ENCODE measurements around the gene RGS19. TPM values are rescaled to one million over a fixed set of nuclear protein-coding genes. Genes with fewer than 3 reads are reported as not detected.

RGS19 gene
- total RNA-seq, 1 experiment from 2014 or later = 17.2 TPM

GRCh38 chr20:64077094-64077493 lies 2.2 kb downstream of the RGS19 start:
- peaks cover 24% of the 10 kb centered on the region for H3K4me1 Mint-ChIP-seq (ENCODE audit: low read depth, unreplicated experiment)

GRCh38 chr20:64076061-64076997 lies 3.0 kb downstream of the RGS19 start:
- H3K4me3 Mint-ChIP-seq (ENCODE audit: low read depth, unreplicated experiment) = no peak overlapping the region
- no TSS peak for BruUV-seq (replicated peaks)
- intact Hi-C loops (cut with micrococcal nuclease; ENCODE audit: unreplicated experiment) = no loop called here
- no peak overlapping the region for H3K27ac Mint-ChIP-seq (ENCODE audit: unreplicated experiment)
- DNase-seq = no peak
- H3K36me3 Mint-ChIP-seq (ENCODE audit: insufficient read depth, unreplicated experiment) = peaks cover 41% of the 10 kb centered on the region
- TF ChIP-seq CTCF (IDR thresholded peaks at IDR 0.05; ENCODE audit: unreplicated experiment) = no peak
- peaks cover 16% of the 10 kb centered on the region for H3K4me1 Mint-ChIP-seq (ENCODE audit: low read depth, unreplicated experiment)
- peaks cover 13% of the 10 kb centered on the region for H3K27me3 Mint-ChIP-seq (ENCODE audit: unreplicated experiment)
- CTCF ChIA-PET = interaction anchor here (0.8 kb wide), 1 partner anchor 10 kb away, joined by 3 read pairs; no protein-coding TSS in a partner anchor
- no peaks in the 10 kb centered on the region for H3K9me3 Mint-ChIP-seq (ENCODE audit: low read depth, unreplicated experiment)

More at GRCh38 chr20:64077094-64077493, 2.2 kb downstream of the RGS19 start:
- Mint-ChIP-seq H3K36me3 (ENCODE audit: insufficient read depth, unreplicated experiment) (peaks cover 39% of the 10 kb centered on the region), H3K27ac (ENCODE audit: unreplicated experiment) (no peak overlapping the region), H3K4me3 (ENCODE audit: low read depth, unreplicated experiment) (no peak overlapping the region), H3K27me3 (ENCODE audit: unreplicated experiment) (peaks cover 21% of the 10 kb centered on the region), H3K9me3 (ENCODE audit: low read depth, unreplicated experiment) (no peaks in the 10 kb centered on the region)
- no TSS peak for BruUV-seq (replicated peaks)
- CTCF ChIA-PET = no interaction called here
- no peak for TF ChIP-seq CTCF (IDR thresholded peaks at IDR 0.05; ENCODE audit: unreplicated experiment)
- no peak for DNase-seq
- intact Hi-C loops (cut with micrococcal nuclease; ENCODE audit: unreplicated experiment) = no loop called here

- Mint-ChIP-seq H3K4me3 (ENCODE audit: low read depth, unreplicated experiment) (no peak overlapping the region), H3K9me3 (ENCODE audit: low read depth, unreplicated experiment) (no peaks in the 10 kb centered on the region), H3K4me1 (ENCODE audit: low read depth, unreplicated experiment) (peaks cover 16% of the 10 kb centered on the region), H3K27ac (ENCODE audit: unreplicated experiment) (no peak overlapping the region), H3K27me3 (ENCODE audit: unreplicated experiment) (peaks cover 5% of the 10 kb centered on the region), H3K36me3 (ENCODE audit: insufficient read depth, unreplicated experiment) (peaks cover 33% of the 10 kb centered on the region)
- CTCF ChIA-PET = interaction anchor here (0.8 kb wide), 1 partner anchor 10 kb away, joined by 3 read pairs; no protein-coding TSS in a partner anchor
- intact Hi-C loops (cut with micrococcal nuclease; ENCODE audit: unreplicated experiment) = no loop called here
- no TSS peak for BruUV-seq (replicated peaks)
- no peak for TF ChIP-seq CTCF (IDR thresholded peaks at IDR 0.05; ENCODE audit: unreplicated experiment)
- no peak for DNase-seq
Observed at GRCh38 chr20:64075556-64075955, 3.8 kb downstream of the RGS19 start.

GRCh38 chr20:64074963-64075362 lies 4.4 kb downstream of the RGS19 start:
- no peak overlapping the region for H3K27ac Mint-ChIP-seq (ENCODE audit: unreplicated experiment)
- no peaks in the 10 kb centered on the region for H3K27me3 Mint-ChIP-seq (ENCODE audit: unreplicated experiment)
- peaks cover 16% of the 10 kb centered on the region for H3K4me1 Mint-ChIP-seq (ENCODE audit: low read depth, unreplicated experiment)
- CTCF ChIA-PET = interaction anchor here (0.6 to 0.8 kb wide), 3 partner anchors 20 to 1719 kb away, joined by 3 to 4 read pairs (median 3); no protein-coding TSS in a partner anchor
- H3K9me3 Mint-ChIP-seq (ENCODE audit: low read depth, unreplicated experiment) = no peaks in the 10 kb centered on the region
- H3K36me3 Mint-ChIP-seq (ENCODE audit: insufficient read depth, unreplicated experiment) = peaks cover 27% of the 10 kb centered on the region
- no peak for TF ChIP-seq CTCF (IDR thresholded peaks at IDR 0.05; ENCODE audit: unreplicated experiment)
- no peak overlapping the region for H3K4me3 Mint-ChIP-seq (ENCODE audit: low read depth, unreplicated experiment)
- no peak for DNase-seq
- intact Hi-C loops (cut with micrococcal nuclease; ENCODE audit: unreplicated experiment) = no loop called here
- no TSS peak for BruUV-seq (replicated peaks)
